GM21515 (cell line): Measurements from ENCODE around the gene BLOC1S6.
A peak's percentile ranks its signal among the peaks of the same experiment; 100 is the strongest.
"Not testable (repeated sequence)": the region's sequence is repeated elsewhere in the genome, so short reads cannot be mapped to it uniquely, and the experiment has no call there.

Experiments used
- ATAC-seq: cut with Tn5 transposase; IDR thresholded peaks from one replicate; pipeline ENCODE4 v1.9.1; 2021; ENCODE audit not compliant: unreplicated experiment

Gene BLOC1S6

DNA sequence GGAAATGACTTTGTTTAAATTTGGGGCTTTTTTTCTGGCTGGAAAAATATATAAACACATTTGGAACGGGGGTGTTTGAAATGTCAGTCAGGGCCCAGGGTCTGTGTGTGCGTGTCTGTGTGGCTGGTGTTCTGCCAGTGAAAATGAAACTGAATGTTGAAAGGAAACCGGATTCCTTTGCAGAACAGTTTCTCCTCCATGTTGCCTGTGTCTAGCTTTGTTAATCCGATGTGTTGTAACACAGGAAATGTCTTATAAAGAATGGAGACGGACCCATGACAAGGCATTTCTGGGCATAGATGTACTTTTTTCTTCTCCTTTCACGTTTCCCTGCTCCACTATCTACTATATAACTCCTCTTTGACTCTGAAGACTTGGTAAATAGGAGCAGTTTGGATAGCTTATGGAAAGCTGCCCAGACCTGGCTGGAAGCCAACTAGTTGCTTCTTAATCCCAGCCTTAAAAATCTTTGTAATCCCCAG, 50.4 kb downstream of the BLOC1S6 start:
- ATAC-seq: peak; percentile 52

GRCh38 chr15:45640616-45641015, 53.4 kb downstream of the BLOC1S6 start:
- ATAC-seq: no peak

DNA sequence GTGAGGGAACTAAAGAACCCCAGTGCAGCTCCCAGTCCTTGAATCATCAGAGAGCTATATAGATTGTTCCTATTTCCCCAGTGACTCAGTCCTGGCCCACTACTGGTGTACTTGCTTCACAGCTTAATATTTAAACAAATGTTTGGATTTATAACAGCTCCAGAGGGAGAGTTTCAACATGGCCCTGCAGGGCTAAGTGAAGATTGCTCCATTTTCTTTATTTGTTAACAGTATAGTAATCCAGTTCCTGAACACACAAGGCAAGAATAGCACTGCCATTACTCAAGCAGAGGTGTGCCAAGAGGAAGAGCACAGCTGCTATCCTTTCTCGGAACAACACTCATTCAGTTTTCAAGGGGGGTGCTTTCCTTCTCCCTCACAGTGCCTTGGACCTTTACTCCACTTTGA, 54.2 kb downstream of the BLOC1S6 start:
- ATAC-seq: no peak

DNA sequence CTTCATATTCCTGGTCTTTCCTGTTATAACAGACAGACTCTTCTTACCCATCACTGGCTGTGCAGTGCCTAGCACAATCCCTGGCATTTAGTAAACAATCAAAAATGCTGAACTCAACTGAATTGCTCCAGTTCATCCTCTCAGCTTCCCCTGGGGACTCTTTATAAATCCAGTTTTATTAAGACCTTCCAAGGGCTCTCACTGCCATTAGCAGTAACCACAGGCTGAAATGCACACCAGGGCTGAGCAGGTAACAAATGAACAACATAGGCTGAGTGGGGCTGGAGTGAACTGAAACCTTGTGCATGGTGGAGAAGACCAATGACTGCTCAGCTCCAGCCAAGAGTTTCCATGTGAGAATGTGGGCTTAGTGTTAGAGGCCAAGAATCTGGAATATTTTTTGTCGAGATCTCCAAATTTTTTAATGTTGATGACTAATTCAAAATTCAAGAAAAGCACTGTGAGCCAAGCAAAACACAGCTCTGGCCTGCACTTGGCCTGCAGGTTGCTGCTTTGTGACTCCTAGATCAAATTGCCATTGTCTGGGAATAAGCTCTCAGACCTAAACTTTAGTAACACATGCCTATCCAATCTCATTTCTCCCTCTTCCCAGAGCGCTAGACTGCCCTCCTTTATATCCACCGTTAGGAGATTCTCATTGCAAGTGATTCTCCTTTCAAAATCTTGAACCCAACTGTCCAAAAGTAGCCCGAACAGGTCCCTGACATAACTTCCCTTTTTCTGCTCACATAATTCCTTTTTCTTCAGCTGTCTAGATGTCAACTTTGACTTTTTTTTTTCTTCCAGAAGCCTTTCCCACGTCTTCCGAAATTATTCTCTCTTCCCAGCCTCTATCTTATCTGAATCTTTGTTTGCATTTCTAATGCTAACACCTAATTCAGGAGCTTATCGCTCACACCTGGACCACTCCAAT, 55.1 kb downstream of the BLOC1S6 start:
- ATAC-seq: no peak

DNA sequence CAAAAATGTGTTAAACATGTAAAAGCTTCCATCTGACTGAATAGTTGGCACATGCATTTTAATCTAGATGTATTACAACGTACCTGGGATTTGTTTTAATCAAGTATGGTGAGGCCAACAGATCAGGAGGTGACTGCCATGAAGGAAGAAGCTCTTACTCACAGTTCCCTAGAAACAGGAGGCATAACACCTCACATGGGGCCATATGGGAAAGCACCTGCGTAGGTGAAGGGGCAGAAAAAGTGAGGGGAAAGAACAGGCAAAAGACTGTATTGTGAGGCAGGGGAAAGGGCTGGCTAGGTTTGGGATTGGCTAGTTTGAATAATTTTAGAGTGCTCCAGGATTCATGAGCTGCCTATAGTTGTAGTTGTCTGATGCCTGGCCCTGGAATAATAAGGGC, 57.3 kb downstream of the BLOC1S6 start:
- ATAC-seq: no peak

GRCh38 chr15:45645026-45645980, 58.1 kb downstream of the BLOC1S6 start:
- no peak for ATAC-seq

DNA sequence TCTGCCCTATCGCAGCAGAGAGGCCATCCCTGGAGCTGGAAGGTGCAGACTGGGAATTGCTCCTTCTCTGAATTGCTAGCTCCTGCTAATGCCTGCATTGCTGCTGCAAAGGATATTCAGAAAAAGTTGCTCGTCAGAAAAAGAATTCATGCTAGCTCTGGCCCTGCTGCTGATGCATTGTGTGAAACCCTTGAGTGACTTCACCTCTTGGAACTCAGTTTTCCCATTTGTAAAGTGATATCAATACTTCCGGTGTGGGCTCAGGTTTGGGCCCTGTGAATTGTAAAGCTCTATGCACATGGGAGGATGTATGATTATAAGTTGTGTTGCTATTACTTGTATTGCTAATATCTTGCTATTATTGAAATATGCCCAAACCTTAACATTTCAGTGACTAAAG, 59.0 kb downstream of the BLOC1S6 start:
- no peak for ATAC-seq

DNA sequence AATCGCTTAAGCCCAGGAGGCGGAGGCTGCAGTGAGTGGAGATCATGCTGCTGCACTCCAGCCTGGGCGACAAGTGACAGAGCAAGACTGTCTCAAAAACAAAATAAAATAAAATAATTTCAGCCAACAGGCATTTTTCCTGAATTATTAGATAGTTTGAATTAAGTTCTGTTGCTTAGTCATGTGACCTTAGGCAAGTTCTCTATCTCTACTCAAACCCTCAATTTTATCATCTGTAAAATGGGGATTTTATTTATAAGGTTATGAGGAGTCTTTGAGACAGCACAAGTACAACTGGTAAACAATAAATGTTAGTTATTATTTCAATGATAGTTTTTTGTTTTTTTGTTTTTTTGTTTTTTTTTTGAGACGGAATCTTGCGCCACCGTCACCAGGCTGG, 60.6 kb downstream of the BLOC1S6 start:
- no peak for ATAC-seq

DNA sequence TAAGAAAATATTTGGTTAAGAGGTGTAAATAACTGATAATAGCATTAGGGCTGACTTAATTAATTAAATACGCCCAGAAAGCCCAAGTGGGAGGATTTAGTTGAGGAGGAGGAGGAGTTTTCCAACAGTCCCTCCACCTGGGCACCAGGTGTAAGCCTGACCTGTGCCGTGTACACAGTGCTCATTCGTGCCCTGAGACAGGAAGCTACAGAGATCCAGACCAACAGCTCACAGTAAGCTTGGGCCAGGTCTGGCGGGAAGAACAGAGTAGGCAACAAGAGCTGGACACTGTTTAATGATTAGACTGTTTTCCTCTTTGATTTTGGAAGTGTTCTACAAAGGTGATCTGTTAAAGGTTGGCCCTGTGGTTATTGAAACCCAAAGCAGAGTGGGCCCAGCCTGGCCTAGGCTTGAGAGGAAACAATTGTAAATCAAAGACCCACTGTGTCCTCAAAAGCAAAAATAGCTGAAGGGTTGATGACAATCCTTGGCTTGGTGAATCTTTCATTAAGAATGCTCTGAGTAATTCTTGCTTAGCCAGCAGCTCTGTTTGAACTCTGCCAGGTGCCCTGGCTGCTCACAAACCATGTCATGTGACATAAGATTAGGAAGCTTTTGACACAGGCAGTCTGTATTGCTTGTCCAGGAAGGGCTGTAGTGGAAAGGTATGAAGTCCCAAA, 61.5 kb downstream of the BLOC1S6 start:
- no peak for ATAC-seq

GRCh38 chr15:45650007-45650406, 62.8 kb downstream of the BLOC1S6 start:
- not testable (repeated sequence) for ATAC-seq

DNA sequence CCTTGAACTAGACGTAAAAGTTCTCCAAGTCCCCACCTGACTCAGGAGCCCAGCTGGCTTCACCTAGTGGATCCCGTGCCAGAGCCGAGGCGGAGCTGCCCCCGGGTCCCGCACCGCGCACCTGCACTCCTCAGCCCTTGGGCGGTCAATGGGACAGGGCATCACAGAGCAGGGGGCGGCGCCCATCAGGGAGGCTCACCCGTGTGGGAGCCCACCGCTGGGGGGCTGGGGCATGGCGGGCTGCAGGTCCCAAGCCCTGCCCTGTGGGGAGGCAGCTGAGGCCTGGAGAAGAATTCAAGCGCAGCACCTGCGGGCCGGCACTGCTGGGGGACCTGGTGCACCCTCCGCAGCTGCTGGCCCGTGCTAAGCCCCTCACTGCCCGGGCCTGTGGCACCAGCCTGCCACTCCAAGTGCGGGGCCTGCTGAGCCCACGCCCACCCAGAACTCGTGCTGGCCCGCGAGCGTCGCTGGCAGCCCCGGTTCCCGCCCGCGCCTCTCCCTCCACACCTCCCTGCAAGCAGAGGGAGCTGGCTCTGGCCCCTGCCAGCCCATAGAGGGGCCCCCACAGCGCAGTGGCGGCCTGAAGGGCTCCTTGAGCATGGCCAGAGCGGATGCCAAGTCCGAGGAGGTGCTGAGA, 63.8 kb downstream of the BLOC1S6 start:
- no peak for ATAC-seq

- no peak for ATAC-seq
Measured at GRCh38 chr15:45653702-45654424, 66.7 kb downstream of the BLOC1S6 start.

DNA sequence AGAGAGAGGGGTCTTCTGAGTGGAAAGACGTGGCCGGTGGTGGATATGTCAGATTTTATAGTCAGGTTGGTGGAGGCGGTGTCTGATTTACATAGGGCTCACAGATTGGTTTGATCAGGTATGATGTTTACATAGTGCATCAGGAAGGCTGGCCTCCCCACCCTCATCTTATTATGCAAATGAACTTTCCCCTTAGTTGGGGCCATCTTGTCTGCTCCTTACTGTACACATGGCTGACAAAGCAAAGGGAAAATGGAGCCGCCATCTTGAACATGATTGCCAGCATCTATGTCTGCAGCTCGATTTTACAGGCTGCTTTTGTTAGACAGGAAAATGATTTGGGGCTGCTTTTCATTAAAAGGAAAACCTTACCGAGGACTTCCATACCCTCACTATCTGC, 67.6 kb downstream of the BLOC1S6 start:
- ATAC-seq: no peak

GRCh38 chr15:45657254-45657653, 70.1 kb downstream of the BLOC1S6 start:
- ATAC-seq: no peak

- ATAC-seq: no peak
Measured at GRCh38 chr15:45657764-45658545, 70.8 kb downstream of the BLOC1S6 start.
